Measurements from ENCODE around the gene CSRP3. TPM values are rescaled to one million over a fixed set of nuclear protein-coding genes. Genes with fewer than 3 reads are reported as not detected.

Gene CSRP3
- total RNA-seq, 1 donor from 2014 or later, result not detected

GRCh38 chr11:19232910-19233503, 31.2 kb upstream of the CSRP3 start:
- Mint-ChIP-seq H3K27ac (no peak overlapping the region), H3K4me3 (ENCODE audit: low read depth) (no peak overlapping the region), H3K27me3 (no peaks in the 10 kb centered on the region), H3K36me3 (ENCODE audit: insufficient read depth) (peaks cover 27% of the 10 kb centered on the region), H3K9me3 (ENCODE audit: low read depth) (no peaks in the 10 kb centered on the region), H3K4me1 (ENCODE audit: low read depth) (no peaks in the 10 kb centered on the region)
- no peak for DNase-seq (ENCODE audit: low spot score, unreplicated experiment)
- no peak for TF ChIP-seq CTCF (IDR thresholded peaks at IDR 0.05; ENCODE audit: unreplicated experiment)

- DNase-seq (ENCODE audit: low spot score, unreplicated experiment), result no peak
- Mint-ChIP-seq H3K27me3 (no peaks in the 10 kb centered on the region), H3K36me3 (ENCODE audit: insufficient read depth) (peaks cover 22% of the 10 kb centered on the region), H3K9me3 (ENCODE audit: low read depth) (no peaks in the 10 kb centered on the region), H3K4me1 (ENCODE audit: low read depth) (no peaks in the 10 kb centered on the region), H3K27ac (no peak overlapping the region), H3K4me3 (ENCODE audit: low read depth) (no peak overlapping the region)
- no peak for TF ChIP-seq CTCF (IDR thresholded peaks at IDR 0.05; ENCODE audit: unreplicated experiment)
Observed at GRCh38 chr11:19229671-19230070, 27.9 kb upstream of the CSRP3 start.

GRCh38 chr11:19228968-19229367, 27.2 kb upstream of the CSRP3 start:
- H3K9me3 Mint-ChIP-seq (ENCODE audit: low read depth), result no peaks in the 10 kb centered on the region

GRCh38 chr11:19226378-19227195, 24.8 kb upstream of the CSRP3 start:
- DNase-seq (ENCODE audit: low spot score, unreplicated experiment), result no peak
- Mint-ChIP-seq H3K4me1 (ENCODE audit: low read depth) (no peaks in the 10 kb centered on the region), H3K9me3 (ENCODE audit: low read depth) (peaks cover 7% of the 10 kb centered on the region), H3K27me3 (peaks cover 4% of the 10 kb centered on the region), H3K36me3 (ENCODE audit: insufficient read depth) (peaks cover 18% of the 10 kb centered on the region), H3K27ac (no peak overlapping the region), H3K4me3 (ENCODE audit: low read depth) (no peak overlapping the region)
- TF ChIP-seq CTCF (IDR thresholded peaks at IDR 0.05; ENCODE audit: unreplicated experiment), result no peak

More at GRCh38 chr11:19228968-19229367, 27.2 kb upstream of the CSRP3 start:
- no peak for DNase-seq (ENCODE audit: low spot score, unreplicated experiment)
- no peak overlapping the region for H3K4me3 Mint-ChIP-seq (ENCODE audit: low read depth)
- H3K36me3 Mint-ChIP-seq (ENCODE audit: insufficient read depth), result peaks cover 24% of the 10 kb centered on the region
- H3K27ac Mint-ChIP-seq, result no peak overlapping the region
- no peak for TF ChIP-seq CTCF (IDR thresholded peaks at IDR 0.05; ENCODE audit: unreplicated experiment)
- no peaks in the 10 kb centered on the region for H3K27me3 Mint-ChIP-seq
- H3K4me1 Mint-ChIP-seq (ENCODE audit: low read depth), result no peaks in the 10 kb centered on the region

- Mint-ChIP-seq H3K4me1 (ENCODE audit: low read depth) (peaks cover 9% of the 10 kb centered on the region), H3K27me3 (peaks cover 4% of the 10 kb centered on the region), H3K4me3 (ENCODE audit: low read depth) (no peak overlapping the region), H3K27ac (no peak overlapping the region), H3K36me3 (ENCODE audit: insufficient read depth) (peaks cover 16% of the 10 kb centered on the region), H3K9me3 (ENCODE audit: low read depth) (peaks cover 7% of the 10 kb centered on the region)
- no peak for DNase-seq (ENCODE audit: low spot score, unreplicated experiment)
- no peak for TF ChIP-seq CTCF (IDR thresholded peaks at IDR 0.05; ENCODE audit: unreplicated experiment)
Observed at GRCh38 chr11:19225581-19225980, 23.8 kb upstream of the CSRP3 start.
